Measurements from ENCODE around the gene COL5A3.
"Not testable (repeated sequence)": the region's sequence is repeated elsewhere in the genome, so short reads cannot be mapped to it uniquely, and the experiment has no call there.

Gene COL5A3

DNA sequence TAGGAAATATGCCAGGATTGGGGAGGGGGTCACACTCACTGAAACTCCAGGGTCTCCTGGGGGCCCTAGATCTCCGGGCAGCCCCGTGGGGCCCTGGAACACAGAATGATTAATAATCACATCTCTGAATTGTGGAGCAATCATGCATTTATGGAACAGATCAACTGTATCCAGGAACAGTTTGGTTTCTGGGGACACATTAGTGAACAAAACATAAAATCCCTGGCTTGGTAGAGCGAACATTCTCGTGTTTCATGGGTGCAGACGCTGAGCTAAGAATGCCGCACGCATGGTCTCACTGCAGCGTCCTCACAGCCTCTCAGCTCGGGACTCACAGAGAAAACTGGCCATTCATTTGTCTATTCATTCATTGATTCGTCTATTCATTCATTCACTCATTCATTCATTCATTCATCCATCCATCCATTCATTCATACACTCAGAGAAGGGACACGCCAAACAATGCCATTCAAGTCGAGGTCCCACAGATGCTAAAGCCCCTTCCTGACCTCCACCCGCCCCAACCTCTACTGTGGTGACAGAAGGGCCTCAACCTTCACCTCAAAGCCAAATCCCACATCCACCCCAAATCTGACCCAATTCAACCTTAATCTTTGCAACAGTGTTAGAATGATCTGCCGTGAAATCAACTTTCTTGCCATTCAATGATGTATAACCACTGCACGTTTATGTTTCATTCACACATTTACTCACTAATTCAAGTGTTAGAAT, 39.0 kb downstream of the COL5A3 start:
- no peak for TF ChIP-seq POLR2A (IDR thresholded peaks at IDR 0.05; ENCODE audit: low read depth, low read length)
- FAIRE-seq = no peak
- no peak for DNase-seq (ENCODE audit: insufficient read length, low spot score)

- DNase-seq (ENCODE audit: insufficient read length, low spot score) = no peak
- TF ChIP-seq POLR2A (IDR thresholded peaks at IDR 0.05; ENCODE audit: low read depth, low read length) = no peak
- no peak for FAIRE-seq
Measured at GRCh38 chr19:9970481-9970880, 39.8 kb downstream of the COL5A3 start.

DNA sequence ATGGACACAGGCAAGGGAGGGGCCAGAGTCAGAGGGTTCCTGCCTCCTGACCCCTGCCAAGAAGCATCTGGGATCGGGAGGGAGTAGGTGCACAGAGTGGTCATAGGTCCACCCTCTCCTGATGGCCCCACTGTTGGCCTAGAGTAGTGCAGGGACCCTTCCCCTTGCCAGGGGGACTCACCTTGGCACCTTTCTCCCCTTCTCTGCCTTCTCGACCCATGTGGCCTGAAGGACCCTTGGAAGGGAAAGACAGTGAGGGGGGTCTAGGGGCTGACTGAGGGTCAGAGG, 40.7 kb downstream of the COL5A3 start:
- no peak for DNase-seq (ENCODE audit: insufficient read length, low spot score)
- TF ChIP-seq POLR2A (IDR thresholded peaks at IDR 0.05; ENCODE audit: low read depth, low read length) = no peak
- FAIRE-seq = no peak

GRCh38 chr19:9968820-9969687, 41.2 kb downstream of the COL5A3 start:
- DNase-seq (ENCODE audit: insufficient read length, low spot score) (no peak), FAIRE-seq (no peak)
- no peak for TF ChIP-seq POLR2A (IDR thresholded peaks at IDR 0.05; ENCODE audit: low read depth, low read length)

DNA sequence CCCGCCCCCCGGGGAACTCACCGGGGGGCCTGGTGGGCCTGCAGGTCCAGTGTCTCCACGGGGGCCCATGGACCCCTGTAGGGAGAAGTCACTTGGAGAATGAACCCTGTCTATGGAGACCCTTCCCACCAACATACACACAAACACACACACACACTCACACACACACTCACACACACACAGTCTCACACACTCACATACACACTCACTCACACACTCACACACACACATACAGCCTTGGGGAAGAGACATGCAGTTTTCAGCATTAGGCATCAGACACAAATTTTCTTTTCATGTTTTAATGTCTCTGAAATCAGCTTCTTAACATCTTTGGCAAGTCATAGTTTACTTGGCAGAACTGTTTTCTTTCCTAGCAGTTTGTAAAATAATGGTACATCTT, 43.0 kb downstream of the COL5A3 start:
- no peak for DNase-seq (ENCODE audit: insufficient read length, low spot score)
- FAIRE-seq = no peak
- TF ChIP-seq POLR2A (IDR thresholded peaks at IDR 0.05; ENCODE audit: low read depth, low read length) = no peak

DNA sequence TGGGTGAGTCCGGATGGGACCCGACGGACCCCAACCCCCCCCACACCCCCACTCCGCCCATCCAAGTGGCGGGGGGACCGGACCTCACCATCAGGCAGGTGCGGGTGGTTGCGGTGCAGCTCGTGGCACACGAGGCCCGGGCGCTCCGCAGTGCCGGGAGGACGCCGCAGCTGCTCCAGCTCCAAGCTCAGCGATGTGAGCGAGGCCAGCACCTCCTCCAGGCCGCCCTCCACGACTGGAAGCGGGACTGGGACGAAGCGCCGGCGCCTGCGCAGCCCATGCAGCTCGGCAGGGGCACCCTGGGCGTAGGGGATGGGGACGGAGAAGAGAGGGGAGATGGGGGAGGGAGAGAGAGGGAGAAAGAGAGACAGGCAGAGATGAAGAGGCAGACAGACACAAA, 43.9 kb downstream of the COL5A3 start:
- FAIRE-seq = no peak
- DNase-seq (ENCODE audit: insufficient read length, low spot score) = no peak
- TF ChIP-seq POLR2A (IDR thresholded peaks at IDR 0.05; ENCODE audit: low read depth, low read length) = no peak

DNA sequence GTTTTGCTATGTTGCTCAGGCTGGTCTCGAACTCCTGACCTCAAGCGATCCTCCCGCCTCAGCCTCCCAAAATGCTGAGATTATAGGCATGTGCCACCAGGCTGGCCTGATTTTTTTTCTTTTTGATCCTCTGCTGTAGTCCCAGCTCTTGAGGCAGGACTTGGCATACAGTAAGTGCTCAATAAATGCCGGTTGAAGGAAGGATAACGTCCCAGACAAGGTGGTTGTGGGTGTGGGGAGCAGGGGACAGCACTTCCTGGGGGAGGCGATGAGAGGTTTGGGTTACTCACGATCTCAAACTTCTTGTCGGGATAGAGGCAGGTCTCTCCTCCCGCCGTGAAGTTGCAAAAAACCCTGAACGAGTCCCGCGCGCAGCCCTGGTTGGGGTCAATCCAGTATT, 44.3 kb downstream of the COL5A3 start:
- TF ChIP-seq POLR2A (IDR thresholded peaks at IDR 0.05; ENCODE audit: low read depth, low read length) = no peak
- DNase-seq (ENCODE audit: insufficient read length, low spot score) = no peak
- FAIRE-seq = no peak

- no peak for FAIRE-seq
- no peak for DNase-seq (ENCODE audit: insufficient read length, low spot score)
- TF ChIP-seq POLR2A (IDR thresholded peaks at IDR 0.05; ENCODE audit: low read depth, low read length) = no peak
Measured at GRCh38 chr19:9962623-9963290, 47.5 kb downstream of the COL5A3 start.

DNA sequence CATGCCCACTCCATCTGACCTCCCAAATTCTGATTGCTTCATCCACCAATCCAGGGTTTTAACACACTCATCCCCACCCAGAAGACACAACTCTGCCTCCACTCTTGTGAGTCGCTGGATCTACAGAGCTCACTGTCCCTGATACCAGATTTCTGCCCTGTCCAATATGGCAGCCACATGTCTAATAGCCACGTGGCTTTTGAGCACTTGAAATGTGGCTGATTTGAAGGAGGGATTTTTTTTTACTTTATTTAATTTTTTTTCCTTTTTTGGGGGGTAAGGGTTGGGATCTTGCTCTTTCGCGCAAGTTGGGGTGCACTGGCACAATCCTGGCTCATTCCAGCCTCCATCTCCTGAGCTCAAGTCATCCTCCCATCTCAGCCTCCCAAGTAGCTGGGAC, 49.2 kb downstream of the COL5A3 start:
- TF ChIP-seq POLR2A (IDR thresholded peaks at IDR 0.05; ENCODE audit: low read depth, low read length) = no peak
- FAIRE-seq = no peak
- DNase-seq (ENCODE audit: insufficient read length, low spot score) = no peak

- no peak for FAIRE-seq
- no peak for TF ChIP-seq POLR2A (IDR thresholded peaks at IDR 0.05; ENCODE audit: low read depth, low read length)
- no peak for DNase-seq (ENCODE audit: insufficient read length, low spot score)
Measured at GRCh38 chr19:9958379-9958821, 51.9 kb downstream of the COL5A3 start.

DNA sequence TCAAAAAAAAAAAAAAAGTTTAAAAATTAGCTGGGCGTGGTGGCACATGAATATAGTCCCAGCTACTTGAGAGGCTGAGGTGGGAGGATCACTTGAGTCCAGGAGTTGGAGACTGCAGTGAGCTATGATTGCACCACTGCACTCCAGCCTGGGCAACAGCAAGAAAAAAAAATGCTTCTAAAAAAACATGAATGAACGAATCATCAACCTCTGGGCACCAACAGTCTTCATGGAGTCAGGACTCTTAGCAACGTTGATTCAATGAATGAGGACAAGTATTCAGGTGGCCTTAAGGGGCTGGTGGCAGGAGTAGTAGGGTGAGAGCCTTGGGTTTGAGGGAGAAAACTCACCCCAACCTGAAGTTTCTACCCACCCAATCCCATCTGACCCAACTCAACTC, 53.3 kb downstream of the COL5A3 start:
- DNase-seq (ENCODE audit: insufficient read length, low spot score) (no peak), FAIRE-seq (no peak)
- no peak for TF ChIP-seq POLR2A (IDR thresholded peaks at IDR 0.05; ENCODE audit: low read depth, low read length)

GRCh38 chr19:9953802-9954542, 56.3 kb downstream of the COL5A3 start:
- DNase-seq (ENCODE audit: insufficient read length, low spot score) = no peak
- TF ChIP-seq POLR2A (IDR thresholded peaks at IDR 0.05; ENCODE audit: low read depth, low read length) = no peak
- no peak for FAIRE-seq

- DNase-seq (ENCODE audit: insufficient read length, low spot score) = no peak
- no peak for FAIRE-seq
- no peak for TF ChIP-seq POLR2A (IDR thresholded peaks at IDR 0.05; ENCODE audit: low read depth, low read length)
Measured at GRCh38 chr19:9952276-9952675, 58.0 kb downstream of the COL5A3 start.

- no peak for FAIRE-seq
- no peak for TF ChIP-seq POLR2A (IDR thresholded peaks at IDR 0.05; ENCODE audit: low read depth, low read length)
- no peak for DNase-seq (ENCODE audit: insufficient read length, low spot score)
Measured at GRCh38 chr19:9947441-9947840, 62.9 kb downstream of the COL5A3 start.

- DNase-seq (ENCODE audit: insufficient read length, low spot score); FAIRE-seq: not testable (repeated sequence)
Measured at GRCh38 chr19:9946528-9947125, 63.7 kb downstream of the COL5A3 start.

Data from H54 (cell line).